ENCODE results near the gene ISL2. TPM values are rescaled to one million over a fixed set of nuclear protein-coding genes. Genes with fewer than 3 reads are reported as not detected.
"Not testable (repeated sequence)": the region's sequence is repeated elsewhere in the genome, so short reads cannot be mapped to it uniquely, and the experiment has no call there.

Gene ISL2
- total RNA-seq (not detected), polyA plus RNA-seq (not detected)
- long read RNA-seq, donor 1: 0 reads
- long read RNA-seq, donor 2: 0 reads
- long read RNA-seq, donor 3: 0 reads

GRCh38 chr15:76336254-76337058 lies at the start of gene ISL2:
ISL2 (plus strand) TSS chr15:76336773; CDS start chr15:76336884, 111 bp downstream.
- DNase-seq: peak in 1 of 5 donors; percentile 38
- TF ChIP-seq CTCF (IDR thresholded peaks at IDR 0.05) (no peak), EP300 (IDR thresholded peaks at IDR 0.05) (no peak), POLR2A (IDR thresholded peaks at IDR 0.05) (no peak)
- H3K36me3 ChIP-seq: no peaks in the 10 kb centered on the region
- H3K9me3 ChIP-seq: no peaks in the 10 kb centered on the region
- H3K27me3 ChIP-seq: peaks cover 20% of the 10 kb centered on the region
- WGBS, 3 donors: 8 to 9% (median 9%) methylated on average over 40 of the region's 40 CpGs
- peaks cover 14% of the 10 kb centered on the region for H3K4me1 ChIP-seq (ENCODE audit: insufficient read depth)
- H3K4me3 ChIP-seq: no peak within 1 kb of the TSS
- intact Hi-C loops (cut with DNase I): no loop called here
- H3K27ac ChIP-seq: no peak within 1 kb of the TSS

- no peaks in the 10 kb centered on the region for H3K27me3 ChIP-seq
- no peaks in the 10 kb centered on the region for H3K9me3 ChIP-seq
- no peak for DNase-seq
- intact Hi-C loops (cut with DNase I): no loop called here
- no peak overlapping the region for H3K4me3 ChIP-seq
- WGBS, 3 donors: 9 to 34% (median 15%) methylated on average over 3 of the region's 3 CpGs
- TF ChIP-seq POLR2A (IDR thresholded peaks at IDR 0.05) (no peak), CTCF (IDR thresholded peaks at IDR 0.05) (no peak), EP300 (IDR thresholded peaks at IDR 0.05) (no peak)
- H3K36me3 ChIP-seq: no peaks in the 10 kb centered on the region
- H3K27ac ChIP-seq: no peak overlapping the region
- peaks cover 2% of the 10 kb centered on the region for H3K4me1 ChIP-seq (ENCODE audit: insufficient read depth)
These were observed 47.0 kb upstream of the ISL2 start for GRCh38 chr15:76289582-76289981.

GRCh38 chr15:76293361-76293760 lies 43.2 kb upstream of the ISL2 start:
- no peaks in the 10 kb centered on the region for H3K27me3 ChIP-seq
- no peak for TF ChIP-seq EP300 (IDR thresholded peaks at IDR 0.05)
- no peak for TF ChIP-seq CTCF (IDR thresholded peaks at IDR 0.05)
- TF ChIP-seq POLR2A (IDR thresholded peaks at IDR 0.05): no peak
- intact Hi-C loops (cut with DNase I): no loop called here
- H3K27ac ChIP-seq: no peak overlapping the region
- WGBS, 3 donors: 22 to 39% (median 23%) methylated on average over 1 of the region's 1 CpG
- no peak overlapping the region for H3K4me3 ChIP-seq
- H3K36me3 ChIP-seq: no peaks in the 10 kb centered on the region
- H3K9me3 ChIP-seq: no peaks in the 10 kb centered on the region
- peaks cover 3% of the 10 kb centered on the region for H3K4me1 ChIP-seq (ENCODE audit: insufficient read depth)
- DNase-seq: no peak

- H3K9me3 ChIP-seq; H3K27ac ChIP-seq; intact Hi-C loops (cut with DNase I); H3K4me3 ChIP-seq; H3K4me1 ChIP-seq (ENCODE audit: insufficient read depth); H3K27me3 ChIP-seq; DNase-seq; H3K36me3 ChIP-seq: not testable (repeated sequence)
- 96 to 97% (median 96%) methylated on average over 1 of the region's 1 CpG for WGBS, 3 donors
These were observed 42.1 kb upstream of the ISL2 start for GRCh38 chr15:76294463-76294862.

- intact Hi-C loops (cut with DNase I): no loop called here
- Histone ChIP-seq H3K36me3 (no peaks in the 10 kb centered on the region), H3K9me3 (no peaks in the 10 kb centered on the region), H3K4me3 (no peak overlapping the region), H3K27ac (no peak overlapping the region), H3K27me3 (no peaks in the 10 kb centered on the region), H3K4me1 (ENCODE audit: insufficient read depth) (peaks cover 5% of the 10 kb centered on the region)
- 96 to 98% (median 98%) methylated on average over 1 of the region's 1 CpG for WGBS, 3 donors
- TF ChIP-seq EP300 (IDR thresholded peaks at IDR 0.05) (no peak), POLR2A (IDR thresholded peaks at IDR 0.05) (no peak), CTCF (IDR thresholded peaks at IDR 0.05) (no peak)
- no peak for DNase-seq
These were observed 39.7 kb upstream of the ISL2 start for GRCh38 chr15:76296849-76297248.

- 96% methylated on average over 4 of the region's 4 CpGs for WGBS, 3 donors
- intact Hi-C loops (cut with DNase I): loop anchor here in 1 of 4 donors (2.0 kb wide), 1 partner anchor 75 kb away; no protein-coding TSS in a partner anchor
- not testable (repeated sequence) for H3K27ac ChIP-seq; H3K4me1 ChIP-seq (ENCODE audit: insufficient read depth); DNase-seq; H3K4me3 ChIP-seq; H3K27me3 ChIP-seq; H3K9me3 ChIP-seq; H3K36me3 ChIP-seq
These were observed 38.6 kb upstream of the ISL2 start for GRCh38 chr15:76297951-76298350.
